GM04503 (cell line): ENCODE results near the gene SLC4A1AP.

Experiments
- DNase-seq: peaks from one replicate; pipeline ENCODE4 v3.0.0-alpha.2; 2012; ENCODE audit warnings: low read depth

Gene SLC4A1AP

DNA sequence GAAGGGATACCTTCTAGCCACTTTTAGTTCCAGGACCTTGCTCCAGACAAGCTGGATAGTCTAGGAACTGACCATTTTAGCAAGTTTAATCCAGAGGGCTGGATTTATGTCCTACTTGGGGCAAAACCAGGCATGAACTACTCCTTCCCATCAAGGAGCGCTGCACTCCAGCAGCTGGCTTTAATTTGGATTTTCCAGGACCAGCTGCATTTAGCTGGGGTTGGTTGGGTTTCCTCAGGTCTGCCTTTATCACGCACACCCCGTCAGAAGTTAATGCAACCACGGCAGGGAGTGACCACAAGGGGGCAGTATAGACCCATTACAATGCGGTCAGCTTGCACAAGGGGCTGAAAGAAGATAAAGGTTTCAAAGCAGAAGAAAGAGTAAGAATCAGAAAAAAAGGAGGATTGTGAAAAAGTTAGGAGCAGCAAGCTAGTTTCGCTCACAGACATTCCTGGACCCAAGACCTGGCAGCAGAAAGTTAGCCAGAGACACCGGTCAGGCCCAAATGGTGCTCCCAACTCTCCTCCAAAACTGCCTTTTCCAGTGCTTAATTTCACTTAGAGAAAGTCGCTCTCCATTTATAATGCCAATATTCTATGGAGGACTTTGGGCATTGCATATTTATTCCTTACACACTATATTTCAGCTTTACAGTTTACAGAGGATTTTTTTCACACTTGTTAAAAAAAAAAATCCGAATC, 40.1 kb downstream of the SLC4A1AP start:
- peak; percentile 90 for DNase-seq

GRCh38 chr2:27704342-27704876, 40.7 kb downstream of the SLC4A1AP start:
- DNase-seq: no peak

DNA sequence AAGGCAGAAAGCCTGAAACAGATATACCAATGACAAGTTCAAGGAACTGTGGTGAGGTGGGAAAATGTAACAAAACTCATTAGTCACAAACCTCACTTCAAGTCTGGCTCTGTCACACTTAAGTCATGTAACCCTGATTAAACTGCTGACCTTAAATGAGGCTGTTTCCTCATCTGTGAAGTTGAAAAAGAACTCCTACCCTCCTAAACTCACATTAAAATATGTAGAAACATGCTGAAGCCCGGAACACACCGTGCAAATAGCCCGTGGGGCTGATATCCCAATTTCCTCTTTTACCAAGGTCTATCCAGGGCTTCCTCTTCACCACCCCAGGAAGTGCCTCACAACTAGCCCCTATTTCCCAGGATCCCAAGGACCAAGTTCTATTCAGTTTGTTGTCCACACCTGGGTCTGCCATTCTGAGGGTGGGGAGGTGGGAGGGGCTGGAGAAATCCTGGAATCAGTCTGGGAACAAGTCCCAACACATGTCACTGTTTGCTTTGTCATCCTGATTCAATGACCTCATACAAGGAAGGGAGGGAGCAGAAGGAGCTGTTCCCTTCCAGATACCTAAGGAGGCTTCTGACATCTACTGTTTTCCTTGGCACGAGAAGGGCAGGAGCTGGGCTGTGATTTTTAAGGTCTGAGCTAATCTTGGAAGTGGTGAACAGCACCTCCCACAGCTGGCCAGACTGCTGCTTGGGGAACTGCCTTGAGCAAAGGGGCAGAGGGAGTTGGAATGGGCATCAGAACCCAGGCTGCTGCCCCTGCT, 42.3 kb downstream of the SLC4A1AP start:
- DNase-seq: peak; percentile 91

DNA sequence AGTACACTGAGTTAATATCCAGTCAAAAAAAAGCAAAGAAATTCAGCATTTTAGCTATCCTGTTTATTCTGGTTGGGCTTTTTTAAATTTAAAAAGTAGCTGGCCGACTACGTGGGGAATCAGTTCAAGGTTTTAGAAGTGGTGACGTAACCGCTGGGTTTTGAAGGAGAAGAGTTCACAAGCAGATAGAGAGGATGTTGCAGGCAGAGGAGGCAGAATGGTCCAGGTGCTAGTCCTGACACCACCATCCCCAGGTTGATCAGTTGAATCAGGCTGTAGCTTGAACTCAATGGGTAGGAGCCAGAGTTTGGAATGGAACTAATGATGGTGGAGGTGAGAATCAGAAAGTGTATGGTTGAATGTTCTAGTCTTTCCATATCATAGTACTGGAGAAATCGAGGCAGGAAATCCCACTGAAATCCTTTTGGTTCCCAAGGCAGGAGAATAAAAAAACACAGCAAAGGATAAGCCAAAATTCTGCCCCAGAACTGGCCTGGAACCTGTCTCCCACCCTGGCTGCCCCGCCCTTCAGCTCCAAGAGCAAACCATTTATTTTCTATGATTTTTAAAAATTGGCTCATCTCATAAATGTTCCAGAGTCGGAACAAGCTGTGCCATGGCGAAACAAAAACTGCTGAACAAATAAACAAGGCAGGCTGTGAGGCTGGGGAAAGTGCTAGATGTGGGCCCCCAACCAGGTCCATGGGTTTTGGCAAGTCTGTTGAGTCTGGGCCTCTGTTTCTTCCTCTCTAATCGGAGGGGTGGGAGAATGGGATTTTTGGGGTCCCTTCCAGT, 44.0 kb downstream of the SLC4A1AP start:
- no peak for DNase-seq

DNA sequence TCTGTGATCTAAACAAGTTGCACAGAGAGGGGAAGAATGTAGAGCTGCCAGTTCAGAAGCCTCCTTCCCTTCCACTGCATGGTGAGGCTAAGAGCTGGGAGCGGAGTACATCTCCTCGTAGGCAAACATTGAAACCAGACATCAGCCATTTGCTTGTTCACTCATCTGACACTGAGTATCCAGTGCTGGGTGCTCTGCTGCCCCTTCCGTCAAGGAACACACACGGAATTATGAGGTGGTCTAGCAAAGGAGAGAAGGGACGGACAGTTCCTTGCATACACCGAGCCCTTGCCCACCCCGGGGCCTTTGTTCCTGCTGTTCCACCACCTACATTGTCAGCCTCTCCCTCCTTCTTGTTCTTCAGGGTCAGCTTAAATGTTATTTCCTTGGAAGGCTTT, 44.6 kb downstream of the SLC4A1AP start:
- no peak for DNase-seq

DNA sequence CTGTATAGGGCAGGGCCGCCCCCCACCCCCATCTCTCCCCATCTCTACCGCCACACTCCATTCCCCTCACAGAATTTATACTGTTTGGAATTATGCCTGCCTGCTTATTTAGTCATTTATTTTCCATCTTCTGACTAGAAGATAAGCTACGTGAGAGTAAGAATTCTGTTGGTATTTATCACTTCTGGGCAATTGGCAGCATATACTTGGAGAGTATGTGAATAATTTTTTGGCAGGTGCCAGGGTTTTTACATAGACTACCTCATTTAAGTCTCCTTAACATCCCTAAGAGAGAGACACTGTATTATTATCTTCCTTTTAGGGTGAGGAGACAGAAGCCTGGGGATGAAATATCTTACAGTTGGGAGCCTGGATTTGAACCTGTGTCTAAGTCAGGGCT, 45.0 kb downstream of the SLC4A1AP start:
- DNase-seq: no peak

DNA sequence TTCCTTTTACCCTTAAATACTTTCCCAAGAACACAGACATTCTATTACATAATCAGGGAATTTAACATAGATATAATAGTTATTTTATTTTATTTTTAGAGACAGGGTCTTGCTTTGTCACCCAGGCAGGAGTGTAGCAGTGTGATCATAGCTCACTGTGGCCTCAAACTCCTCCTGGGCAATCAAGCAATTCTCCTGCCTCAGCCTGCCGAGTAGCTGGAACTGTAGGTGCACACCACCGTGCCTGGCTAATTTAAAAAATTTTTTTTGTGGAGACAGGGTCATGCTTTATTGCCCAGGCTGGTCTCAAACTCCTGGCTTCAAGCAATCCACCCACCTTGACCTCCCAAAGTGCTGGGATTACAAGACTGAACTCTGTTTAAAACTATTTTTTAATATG, 45.6 kb downstream of the SLC4A1AP start:
- no peak for DNase-seq

DNA sequence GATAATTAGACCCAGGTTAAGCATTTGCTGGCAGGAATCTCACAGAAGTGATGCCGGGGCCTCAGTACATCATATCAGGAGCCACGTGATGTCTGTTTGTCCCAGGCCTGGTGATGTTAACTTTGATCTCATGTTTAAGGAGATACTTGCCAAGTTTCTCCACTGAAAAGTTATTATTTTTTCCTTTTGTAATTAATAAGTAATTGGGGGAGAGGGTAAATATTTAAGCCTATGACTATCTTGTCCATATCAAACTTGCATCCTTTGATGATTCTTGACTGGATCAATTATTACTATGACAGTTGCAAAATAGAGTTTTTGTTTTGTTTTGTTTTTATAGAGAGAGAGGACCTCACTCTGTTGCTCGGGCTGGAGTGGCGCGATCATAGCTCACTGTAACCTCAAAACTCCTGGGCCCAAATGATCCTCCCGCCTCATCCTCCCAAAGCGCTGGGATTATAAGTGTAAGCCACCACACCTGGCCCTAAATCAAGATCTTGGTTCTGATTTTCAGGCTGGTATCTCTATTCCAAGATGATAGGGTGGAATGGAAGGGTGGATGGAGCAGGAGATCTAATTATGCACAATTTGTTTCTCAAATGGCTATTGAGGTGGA, 46.4 kb downstream of the SLC4A1AP start:
- no peak for DNase-seq

GRCh38 chr2:27710640-27711430, 47.1 kb downstream of the SLC4A1AP start:
- no peak for DNase-seq

DNA sequence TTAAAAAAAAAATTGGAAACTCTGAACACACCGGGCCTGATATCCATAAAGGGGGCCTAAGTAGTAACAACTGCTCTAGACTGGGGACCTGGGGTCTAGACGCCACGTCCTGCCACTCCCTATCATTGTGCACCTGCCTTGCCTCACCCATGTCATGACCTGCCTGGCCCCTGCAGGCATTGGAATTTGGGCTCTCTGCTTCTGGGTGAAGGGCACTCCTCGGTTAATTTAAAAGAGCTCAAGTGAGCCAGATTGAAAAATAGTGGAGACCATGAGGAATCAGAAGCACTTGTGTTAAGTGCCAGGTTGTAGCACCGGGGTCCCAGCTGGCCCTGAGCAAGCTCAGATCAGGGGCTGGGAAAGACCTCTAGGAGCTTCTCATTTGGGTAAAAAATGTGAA, 48.1 kb downstream of the SLC4A1AP start:
- no peak for DNase-seq

- DNase-seq: no peak
Measured at GRCh38 chr2:27712522-27712921, 48.8 kb downstream of the SLC4A1AP start.

GRCh38 chr2:27713201-27713600, 49.5 kb downstream of the SLC4A1AP start:
- DNase-seq: no peak

- DNase-seq: no peak
Measured at GRCh38 chr2:27714053-27714452, 50.4 kb downstream of the SLC4A1AP start.

DNA sequence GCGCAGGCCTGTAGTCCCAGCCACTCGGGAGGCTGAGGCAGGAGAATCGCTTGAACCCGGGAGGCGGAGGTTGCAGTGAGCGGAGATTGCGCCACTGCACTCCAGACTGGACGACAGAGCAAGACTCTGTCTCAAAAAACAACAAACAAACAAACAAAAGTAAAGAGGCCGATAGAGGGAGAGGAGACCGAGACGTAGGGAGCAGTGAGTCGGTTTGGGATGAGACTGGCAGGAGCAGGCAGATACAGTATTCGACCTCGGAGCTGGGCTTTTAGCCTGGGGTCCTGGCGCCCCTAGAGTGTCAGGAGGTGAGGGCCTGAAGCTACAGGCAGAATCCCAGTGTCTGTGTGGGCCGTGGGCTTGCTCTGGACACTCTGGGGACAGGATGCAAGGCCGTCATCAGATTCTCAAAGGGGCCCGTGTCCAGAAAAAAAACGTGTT, 51.2 kb downstream of the SLC4A1AP start:
- DNase-seq: no peak

GRCh38 chr2:27715318-27716210, 51.9 kb downstream of the SLC4A1AP start:
- DNase-seq: no peak

GRCh38 chr2:27716301-27717069, 52.8 kb downstream of the SLC4A1AP start:
- DNase-seq: no peak

- DNase-seq: no peak
Measured at GRCh38 chr2:27717070-27717795, 53.5 kb downstream of the SLC4A1AP start.

DNA sequence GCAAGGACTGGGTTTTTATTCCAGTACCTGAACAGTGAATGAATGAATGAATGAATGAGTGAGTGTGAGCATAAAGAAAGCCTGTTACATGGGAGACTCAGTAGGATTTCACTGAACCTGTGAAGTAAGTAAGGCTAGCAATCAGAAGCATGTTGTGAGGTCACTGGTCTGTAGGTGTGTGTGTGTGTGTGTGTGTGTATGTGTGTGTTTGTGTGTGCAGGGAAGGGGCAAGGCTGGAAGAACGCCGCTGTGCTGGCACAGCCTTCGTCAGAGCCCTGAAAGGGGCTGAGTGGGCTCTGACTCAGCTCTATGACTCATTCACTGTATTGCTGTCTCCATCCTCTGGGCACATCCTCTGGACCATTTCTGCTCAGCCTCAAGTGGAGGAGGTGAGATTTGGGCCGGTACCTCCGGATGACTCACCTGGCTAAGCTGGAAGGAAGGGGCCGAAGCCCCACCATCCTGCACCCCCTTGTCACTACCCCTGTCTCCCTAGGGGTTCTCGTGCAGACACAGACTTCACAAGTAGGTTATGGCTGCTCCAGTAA, 56.4 kb downstream of the SLC4A1AP start:
- DNase-seq: peak; percentile 62
